GM12874 (cell line): Measurements from ENCODE around the gene ATP5PB.

Experiments
- CTCF ChIP-seq: IDR thresholded peaks from 2 replicates; pipeline ENCODE4 v1.5.1; 2011; ENCODE audit warnings: low read depth, mild to moderate bottlenecking, control low read depth, low read length, moderate library complexity; ENCODE audit not compliant: insufficient read depth

Gene ATP5PB

GRCh38 chr1:111476761-111477309, 27.6 kb downstream of the ATP5PB start:
- TF ChIP-seq CTCF: no peak

DNA sequence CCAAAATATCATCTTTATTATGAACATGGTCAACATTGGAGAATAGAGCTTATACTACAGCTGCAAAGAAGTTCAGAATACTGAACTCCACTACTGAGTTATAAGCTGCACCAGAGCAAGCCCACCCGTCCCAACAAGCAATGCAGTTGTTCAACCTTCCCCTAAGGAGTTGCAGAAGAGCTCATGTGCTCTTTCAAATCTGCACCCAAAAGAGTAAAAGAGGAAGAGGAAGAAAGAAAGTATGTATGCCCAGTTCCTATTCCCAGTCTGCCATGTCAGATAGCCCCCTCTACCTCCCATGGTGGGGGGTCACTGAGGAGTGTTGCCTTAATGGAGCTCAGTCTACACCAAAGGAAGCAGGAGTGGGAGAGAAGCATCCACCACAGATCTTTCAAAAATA, 31.4 kb downstream of the ATP5PB start:
- no peak for TF ChIP-seq CTCF

- TF ChIP-seq CTCF: peak; percentile 76
Observed at GRCh38 chr1:111481387-111482221, 32.3 kb downstream of the ATP5PB start.

- TF ChIP-seq CTCF: no peak
Observed at GRCh38 chr1:111483166-111483565, 33.9 kb downstream of the ATP5PB start.

- TF ChIP-seq CTCF: no peak
Observed at GRCh38 chr1:111483876-111484275, 34.6 kb downstream of the ATP5PB start.

DNA sequence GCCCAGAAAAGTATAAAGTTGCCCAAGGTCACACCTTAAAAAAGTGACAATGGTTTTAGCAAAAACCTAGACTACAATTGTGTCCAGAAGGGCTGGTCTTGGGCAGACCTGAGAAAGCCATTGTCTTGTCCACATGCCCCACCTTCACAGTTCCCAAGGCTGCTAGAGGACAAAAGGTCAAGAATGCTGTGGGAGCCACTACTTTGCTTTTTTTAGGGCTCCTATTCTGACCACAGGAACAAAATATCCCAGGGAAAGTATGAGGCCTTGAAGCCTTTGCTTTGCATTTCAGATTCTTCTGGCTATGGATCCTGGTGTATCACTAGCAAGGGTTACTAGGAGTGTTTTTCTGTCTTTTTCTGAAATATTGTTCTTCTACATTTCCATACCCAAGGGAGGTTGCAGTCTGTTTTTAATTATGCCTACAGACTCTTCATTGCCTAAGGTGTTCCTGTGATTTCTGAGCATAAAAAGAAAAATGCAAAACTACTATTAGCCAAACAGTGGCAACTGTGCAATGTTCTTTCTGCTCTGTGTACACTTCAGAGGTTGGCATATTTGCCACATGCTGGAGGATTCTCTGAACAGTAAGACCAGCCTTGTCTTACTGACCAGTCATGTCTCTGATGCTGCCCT, 35.2 kb downstream of the ATP5PB start:
- no peak for TF ChIP-seq CTCF

GRCh38 chr1:111486431-111486830, 37.2 kb downstream of the ATP5PB start:
- TF ChIP-seq CTCF: no peak
